ENCODE data around the gene ENDOV. TPM values are rescaled to one million over a fixed set of nuclear protein-coding genes. Genes with fewer than 3 reads are reported as not detected.

ENDOV gene
- total and polyA plus RNA-seq, 4 donors: 5.7 to 11.9 (median 8.3) TPM

GRCh38 chr17:80385046-80385445 is 29.9 kb upstream of the ENDOV start:
- no peaks in the 10 kb centered on the region for H3K9me3 ChIP-seq (ENCODE audit: control insufficient read depth in 4 of 4, low read length in 3 of 4)
- no peaks in the 10 kb centered on the region for H3K27me3 ChIP-seq (ENCODE audit: control insufficient read depth in 4 of 4, insufficient read depth in 4 of 4, low read length in 3 of 4)
- DNase-seq (ENCODE audit: low spot score): no peak
- H3K27ac ChIP-seq (ENCODE audit: low read depth in 1 of 2, low read length in 2 of 2): no peak overlapping the region
- no peak overlapping the region for H3K9ac ChIP-seq (ENCODE audit: low read depth in 1 of 2, low read length in 2 of 2)
- no peaks in the 10 kb centered on the region for H3K4me1 ChIP-seq (ENCODE audit: control insufficient read depth in 4 of 4, insufficient read depth in 4 of 4, low read length in 3 of 4)
- peaks cover 12 to 94% (median 87%) of the 10 kb centered on the region in 4 donors for H3K36me3 ChIP-seq (ENCODE audit: control insufficient read depth in 4 of 4, insufficient read depth in 3 of 4, low read depth in 1 of 4, low read length in 3 of 4)
- WGBS: 95% methylated on average over 9 of the region's 9 CpGs
- TF ChIP-seq, protein P1, sequence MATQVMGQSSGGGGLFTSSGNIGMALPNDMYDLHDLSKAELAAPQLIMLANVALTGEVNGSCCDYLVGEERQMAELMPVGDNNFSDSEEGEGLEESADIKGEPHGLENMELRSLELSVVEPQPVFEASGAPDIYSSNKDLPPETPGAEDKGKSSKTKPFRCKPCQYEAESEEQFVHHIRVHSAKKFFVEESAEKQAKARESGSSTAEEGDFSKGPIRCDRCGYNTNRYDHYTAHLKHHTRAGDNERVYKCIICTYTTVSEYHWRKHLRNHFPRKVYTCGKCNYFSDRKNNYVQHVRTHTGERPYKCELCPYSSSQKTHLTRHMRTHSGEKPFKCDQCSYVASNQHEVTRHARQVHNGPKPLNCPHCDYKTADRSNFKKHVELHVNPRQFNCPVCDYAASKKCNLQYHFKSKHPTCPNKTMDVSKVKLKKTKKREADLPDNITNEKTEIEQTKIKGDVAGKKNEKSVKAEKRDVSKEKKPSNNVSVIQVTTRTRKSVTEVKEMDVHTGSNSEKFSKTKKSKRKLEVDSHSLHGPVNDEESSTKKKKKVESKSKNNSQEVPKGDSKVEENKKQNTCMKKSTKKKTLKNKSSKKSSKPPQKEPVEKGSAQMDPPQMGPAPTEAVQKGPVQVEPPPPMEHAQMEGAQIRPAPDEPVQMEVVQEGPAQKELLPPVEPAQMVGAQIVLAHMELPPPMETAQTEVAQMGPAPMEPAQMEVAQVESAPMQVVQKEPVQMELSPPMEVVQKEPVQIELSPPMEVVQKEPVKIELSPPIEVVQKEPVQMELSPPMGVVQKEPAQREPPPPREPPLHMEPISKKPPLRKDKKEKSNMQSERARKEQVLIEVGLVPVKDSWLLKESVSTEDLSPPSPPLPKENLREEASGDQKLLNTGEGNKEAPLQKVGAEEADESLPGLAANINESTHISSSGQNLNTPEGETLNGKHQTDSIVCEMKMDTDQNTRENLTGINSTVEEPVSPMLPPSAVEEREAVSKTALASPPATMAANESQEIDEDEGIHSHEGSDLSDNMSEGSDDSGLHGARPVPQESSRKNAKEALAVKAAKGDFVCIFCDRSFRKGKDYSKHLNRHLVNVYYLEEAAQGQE (IDR thresholded peaks at IDR 0.05): no peak
- TF ChIP-seq GABPA (IDR thresholded peaks at IDR 0.05 in 1 of 2, conservative IDR thresholded peaks at IDR 0.05 in 1 of 2) (no peak), EGR1 (IDR thresholded peaks at IDR 0.05; ENCODE audit: low read depth in 2 of 2) (no peak), MAX (IDR thresholded peaks at IDR 0.05) (no peak), SP1 (IDR thresholded peaks at IDR 0.05) (no peak), TAF1 (conservative IDR thresholded peaks at IDR 0.05) (no peak), FOXA1 (IDR thresholded peaks at IDR 0.05) (no peak), ZBTB33 (IDR thresholded peaks at IDR 0.05) (no peak), YY1 (IDR thresholded peaks at IDR 0.05) (no peak), RXRA (IDR thresholded peaks at IDR 0.05) (no peak), FOXA2 (IDR thresholded peaks at IDR 0.05) (no peak), NR2F2 (IDR thresholded peaks at IDR 0.05) (no peak), RAD21 (IDR thresholded peaks at IDR 0.05) (no peak), JUND (IDR thresholded peaks at IDR 0.05) (no peak), HNF4G (IDR thresholded peaks at IDR 0.05) (no peak), HNF4A (conservative IDR thresholded peaks at IDR 0.05) (no peak)
- TF ChIP-seq, protein P2, sequence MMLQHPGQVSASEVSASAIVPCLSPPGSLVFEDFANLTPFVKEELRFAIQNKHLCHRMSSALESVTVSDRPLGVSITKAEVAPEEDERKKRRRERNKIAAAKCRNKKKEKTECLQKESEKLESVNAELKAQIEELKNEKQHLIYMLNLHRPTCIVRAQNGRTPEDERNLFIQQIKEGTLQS (IDR thresholded peaks at IDR 0.05): no peak
- TF ChIP-seq, protein P3, sequence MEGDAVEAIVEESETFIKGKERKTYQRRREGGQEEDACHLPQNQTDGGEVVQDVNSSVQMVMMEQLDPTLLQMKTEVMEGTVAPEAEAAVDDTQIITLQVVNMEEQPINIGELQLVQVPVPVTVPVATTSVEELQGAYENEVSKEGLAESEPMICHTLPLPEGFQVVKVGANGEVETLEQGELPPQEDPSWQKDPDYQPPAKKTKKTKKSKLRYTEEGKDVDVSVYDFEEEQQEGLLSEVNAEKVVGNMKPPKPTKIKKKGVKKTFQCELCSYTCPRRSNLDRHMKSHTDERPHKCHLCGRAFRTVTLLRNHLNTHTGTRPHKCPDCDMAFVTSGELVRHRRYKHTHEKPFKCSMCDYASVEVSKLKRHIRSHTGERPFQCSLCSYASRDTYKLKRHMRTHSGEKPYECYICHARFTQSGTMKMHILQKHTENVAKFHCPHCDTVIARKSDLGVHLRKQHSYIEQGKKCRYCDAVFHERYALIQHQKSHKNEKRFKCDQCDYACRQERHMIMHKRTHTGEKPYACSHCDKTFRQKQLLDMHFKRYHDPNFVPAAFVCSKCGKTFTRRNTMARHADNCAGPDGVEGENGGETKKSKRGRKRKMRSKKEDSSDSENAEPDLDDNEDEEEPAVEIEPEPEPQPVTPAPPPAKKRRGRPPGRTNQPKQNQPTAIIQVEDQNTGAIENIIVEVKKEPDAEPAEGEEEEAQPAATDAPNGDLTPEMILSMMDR (IDR thresholded peaks at IDR 0.05; ENCODE audit: low read depth, low read length, missing input control): no peak
- H3K4me3 ChIP-seq (ENCODE audit: low read depth in 1 of 3, low read length in 3 of 3): no peak overlapping the region

Data from liver (tissue), 9 donors.